HG02970 (cell line): Measurements from ENCODE around the gene OCLN.
"Not testable (repeated sequence)": the region's sequence is repeated elsewhere in the genome, so short reads cannot be mapped to it uniquely, and the experiment has no call there.

Experiments used
- ATAC-seq: cut with Tn5 transposase; IDR thresholded peaks from one replicate; pipeline ENCODE4 v1.9.1; 2021; ENCODE audit warnings: mild to moderate bottlenecking, moderate library complexity, moderate number of reproducible peaks; ENCODE audit not compliant: unreplicated experiment, low FRiP score

The OCLN gene

GRCh38 chr5:69492391-69492922 is at the start of gene OCLN:
Gene OCLN, plus strand, starts transcription at chr5:69492790. Its CDS starts 11,455 bp downstream, at chr5:69504245.
- no peak for ATAC-seq

- no peak for ATAC-seq
These were observed 48.3 kb upstream of the OCLN start for GRCh38 chr5:69444127-69444754.

DNA sequence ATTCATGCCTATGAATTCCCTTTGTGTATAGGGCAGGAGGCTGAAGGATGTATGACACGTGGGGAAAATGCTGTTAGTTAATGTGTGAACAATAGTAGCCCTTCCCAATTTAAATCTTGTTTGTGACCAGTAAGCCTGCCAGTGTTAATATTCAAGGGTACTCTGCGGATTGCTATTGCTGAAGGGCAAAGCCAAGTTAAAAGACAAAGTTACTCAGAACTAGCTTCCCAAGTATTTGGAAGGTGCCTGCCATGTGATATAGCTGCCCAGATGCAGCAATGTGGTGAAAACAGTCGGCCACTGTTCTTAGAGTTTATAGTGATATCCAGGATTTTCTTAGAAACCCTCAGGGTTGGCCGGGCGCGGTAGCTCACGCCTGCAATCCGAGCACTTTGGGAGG is 43.1 kb upstream of the OCLN start:
- ATAC-seq: no peak

DNA sequence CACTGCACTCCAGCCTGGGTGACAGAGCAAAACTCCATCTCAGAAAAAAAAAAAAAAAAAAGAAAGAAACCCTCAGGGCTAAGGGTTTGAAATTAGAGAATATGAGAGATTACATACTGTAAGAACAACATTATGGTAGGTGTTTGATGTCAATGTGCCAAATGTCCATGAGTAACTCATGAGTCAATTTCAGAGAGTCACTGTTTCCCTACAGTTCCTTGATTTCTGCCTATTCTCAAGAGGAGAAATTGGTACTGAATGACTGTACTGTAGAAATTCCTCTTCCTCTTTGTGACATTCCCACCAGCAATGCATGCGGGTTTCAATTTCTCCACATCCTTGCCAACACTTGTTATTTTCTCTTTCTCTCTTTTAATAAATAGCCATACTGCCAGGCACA is 42.5 kb upstream of the OCLN start:
- no peak for ATAC-seq

DNA sequence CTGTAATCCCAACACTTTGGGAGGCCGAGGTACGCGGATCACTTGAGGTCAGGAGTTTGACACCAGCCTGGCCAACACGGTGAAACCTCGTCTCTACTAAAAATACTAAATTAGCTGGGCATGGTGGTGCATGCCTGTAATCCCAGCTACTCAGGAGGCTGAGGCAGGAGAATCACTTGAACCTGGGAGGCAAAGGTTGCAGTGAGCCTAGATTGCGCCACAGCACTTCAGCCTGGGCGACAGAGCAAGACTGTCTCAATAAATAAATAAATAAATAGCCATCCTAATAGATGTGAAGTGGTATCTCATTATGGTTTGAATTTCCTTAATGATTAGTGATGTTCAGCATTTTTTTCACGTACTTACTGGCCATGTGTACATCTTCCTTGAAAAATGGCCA is 42.1 kb upstream of the OCLN start:
- not testable (repeated sequence) for ATAC-seq

GRCh38 chr5:69451941-69452647 is 40.5 kb upstream of the OCLN start:
- no peak for ATAC-seq

GRCh38 chr5:69453487-69453886 is 39.1 kb upstream of the OCLN start:
- ATAC-seq: not testable (repeated sequence)

DNA sequence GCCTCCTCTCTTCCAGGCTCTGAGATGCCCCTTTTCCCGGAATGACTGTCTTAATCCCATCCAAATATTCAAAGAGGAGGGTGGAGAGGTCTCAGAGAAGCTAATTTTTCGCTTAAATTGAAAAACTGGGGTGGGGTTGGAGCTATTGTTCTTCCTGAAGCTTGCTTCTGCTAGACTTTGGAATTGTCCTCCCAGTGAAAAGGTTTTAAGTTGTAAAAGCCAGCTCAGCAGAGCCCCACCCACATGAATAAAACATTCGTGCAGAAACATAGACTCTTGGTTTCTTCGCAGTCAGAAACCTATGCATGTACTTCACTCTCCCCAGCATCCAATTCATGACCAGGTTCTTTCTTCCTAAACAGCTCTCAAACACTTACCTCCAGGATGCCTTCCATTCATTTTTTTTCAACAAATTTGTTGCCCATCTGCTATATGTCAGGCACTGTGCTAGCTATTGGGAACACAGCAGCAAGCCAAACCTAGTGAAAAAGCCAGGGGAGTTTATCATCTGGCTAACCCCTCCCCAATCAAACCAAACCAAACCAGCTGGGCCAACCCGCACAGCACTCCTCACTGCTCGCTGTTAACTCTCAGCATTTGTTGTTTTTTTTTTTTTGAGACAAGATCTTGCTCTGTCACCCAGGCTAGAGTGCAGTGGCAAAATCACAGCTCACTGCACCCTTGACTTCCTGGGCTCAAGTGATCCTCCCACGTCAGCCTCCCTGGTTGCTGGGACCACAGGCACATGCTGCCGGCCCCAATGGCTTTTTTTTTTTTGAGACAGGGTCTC is 37.9 kb upstream of the OCLN start:
- no peak for ATAC-seq

DNA sequence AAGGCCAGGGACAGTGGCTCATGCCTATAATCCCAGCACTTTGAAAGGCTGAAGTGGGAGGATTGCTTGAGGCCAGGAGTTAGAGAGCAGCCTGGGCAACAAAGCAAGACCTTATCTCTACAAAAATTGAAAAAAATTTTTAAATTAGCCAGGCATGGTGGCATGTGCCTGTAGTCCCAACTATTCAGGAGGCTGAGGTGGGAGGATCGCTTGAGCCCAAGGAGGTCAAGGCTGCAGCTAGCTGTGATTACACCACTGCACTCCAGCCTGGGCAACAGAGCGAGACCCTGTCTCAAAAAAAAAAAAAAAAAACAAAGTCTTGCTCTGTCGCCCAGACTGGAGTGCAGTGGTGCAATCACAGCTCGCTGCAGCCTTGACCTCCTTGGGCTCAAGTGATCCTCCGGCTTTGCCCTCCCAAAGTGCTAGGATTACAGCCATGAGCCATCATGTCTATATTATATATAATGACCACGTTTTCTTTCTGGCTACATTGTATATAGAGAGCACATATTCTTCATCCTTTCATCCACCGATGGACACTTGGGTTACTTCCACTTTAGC is 37.1 kb upstream of the OCLN start:
- not testable (repeated sequence) for ATAC-seq

GRCh38 chr5:69462170-69462569 is 30.4 kb upstream of the OCLN start:
- ATAC-seq: no peak

- ATAC-seq: not testable (repeated sequence)
These were observed 26.2 kb upstream of the OCLN start for GRCh38 chr5:69466375-69466774.

DNA sequence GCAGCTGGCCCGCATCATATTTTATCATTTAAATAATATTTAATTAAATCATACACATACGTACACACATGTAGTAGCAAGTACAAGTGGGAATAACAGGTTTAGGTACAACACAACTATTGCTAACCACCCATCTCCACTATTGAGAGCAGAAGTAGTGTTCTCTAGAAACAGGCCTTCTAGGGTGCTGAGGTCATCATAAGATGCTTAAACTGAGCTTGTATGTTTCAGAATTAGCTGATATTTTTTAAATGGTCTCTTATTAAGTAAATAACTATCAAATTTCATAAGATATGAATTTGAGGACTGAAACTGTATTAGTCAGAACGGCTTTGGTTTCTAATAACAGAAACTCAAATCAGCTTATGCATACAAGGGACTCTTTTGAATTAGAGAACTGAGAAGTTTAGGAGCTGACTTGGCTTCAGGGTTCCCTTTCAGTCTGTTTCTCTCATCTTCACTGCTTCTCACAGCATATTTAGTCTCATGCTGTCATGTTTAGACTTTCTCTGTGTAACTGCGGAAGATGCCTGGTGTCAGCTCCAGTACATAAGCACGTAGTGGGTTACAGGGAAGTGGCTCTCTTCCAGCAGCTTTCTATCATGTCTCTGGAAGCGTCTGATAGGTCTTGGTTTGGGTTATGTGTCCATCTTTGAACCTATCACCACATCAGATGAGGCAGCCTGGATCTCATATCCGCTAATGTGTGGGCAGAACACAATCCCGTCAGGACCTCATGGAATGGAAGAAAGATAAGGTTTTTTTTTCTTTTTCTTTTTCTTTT is 25.0 kb upstream of the OCLN start:
- ATAC-seq: peak; percentile 89

GRCh38 chr5:69468631-69469030 is 24.0 kb upstream of the OCLN start:
- no peak for ATAC-seq

DNA sequence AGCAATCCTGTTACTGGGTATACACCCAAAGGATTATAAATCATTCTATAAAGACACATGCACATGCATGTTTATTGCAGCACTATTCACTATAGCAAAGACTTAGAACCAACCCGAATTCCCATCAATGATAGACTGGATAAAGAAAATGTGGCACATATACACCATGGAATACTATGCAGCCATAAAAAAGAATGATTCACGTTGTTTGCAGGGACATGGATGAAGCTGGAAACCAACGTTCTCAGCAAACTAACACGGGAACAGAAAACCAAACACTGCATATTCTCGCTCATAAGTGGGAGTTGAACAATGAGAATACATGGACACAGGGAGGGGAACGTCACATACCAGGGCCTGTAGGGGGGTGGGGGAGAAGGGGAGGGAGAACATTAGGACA is 21.1 kb upstream of the OCLN start:
- not testable (repeated sequence) for ATAC-seq

DNA sequence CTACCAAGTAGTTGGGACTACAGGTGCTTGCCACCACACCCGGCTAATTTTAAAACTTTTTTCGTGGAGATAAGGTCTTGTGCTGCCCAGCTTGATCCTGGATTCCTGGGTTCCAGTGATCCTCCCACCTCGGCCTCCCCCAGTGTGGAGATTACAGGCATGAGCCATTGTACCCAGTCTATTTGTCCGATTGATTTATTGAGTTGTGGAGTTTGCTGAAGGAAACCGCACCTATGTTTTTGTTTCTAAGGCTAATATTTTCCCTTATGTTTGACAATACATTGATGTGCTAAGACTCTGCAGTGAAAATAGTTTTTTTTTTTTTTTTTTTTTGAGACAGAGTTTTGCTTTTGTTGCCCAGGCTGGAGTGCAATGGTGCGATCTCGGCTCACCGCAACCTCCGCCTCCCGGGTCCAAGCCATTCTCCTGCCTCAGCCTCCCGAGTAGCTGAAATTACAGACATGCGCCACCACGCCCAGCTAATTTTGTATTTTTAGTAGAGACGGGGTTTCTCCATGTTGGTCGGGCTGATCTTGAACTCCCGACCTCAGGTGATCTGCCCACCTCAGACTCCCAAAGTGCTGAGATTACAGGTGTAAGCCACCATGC is 20.0 kb upstream of the OCLN start:
- not testable (repeated sequence) for ATAC-seq

DNA sequence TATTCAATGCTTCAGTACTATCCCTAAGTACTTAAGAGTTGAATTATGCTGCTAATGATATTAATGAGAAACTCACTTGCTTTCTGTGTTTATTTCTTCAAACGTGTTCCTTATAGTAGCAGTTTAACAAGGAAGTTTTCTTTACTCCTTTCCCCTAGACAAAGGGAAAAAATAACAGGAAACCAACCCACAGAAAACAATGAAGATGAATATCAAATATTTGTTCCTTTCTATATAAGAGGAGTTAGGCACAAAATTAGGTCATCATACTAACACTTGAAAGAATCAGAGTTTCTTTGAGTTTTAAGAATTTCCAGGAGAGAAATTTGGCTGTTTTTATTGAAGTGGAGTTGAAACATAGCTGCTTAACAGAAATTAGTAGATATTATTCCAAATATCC is 15.4 kb upstream of the OCLN start:
- no peak for ATAC-seq

GRCh38 chr5:69478296-69478695 is 14.3 kb upstream of the OCLN start:
- ATAC-seq: not testable (repeated sequence)

DNA sequence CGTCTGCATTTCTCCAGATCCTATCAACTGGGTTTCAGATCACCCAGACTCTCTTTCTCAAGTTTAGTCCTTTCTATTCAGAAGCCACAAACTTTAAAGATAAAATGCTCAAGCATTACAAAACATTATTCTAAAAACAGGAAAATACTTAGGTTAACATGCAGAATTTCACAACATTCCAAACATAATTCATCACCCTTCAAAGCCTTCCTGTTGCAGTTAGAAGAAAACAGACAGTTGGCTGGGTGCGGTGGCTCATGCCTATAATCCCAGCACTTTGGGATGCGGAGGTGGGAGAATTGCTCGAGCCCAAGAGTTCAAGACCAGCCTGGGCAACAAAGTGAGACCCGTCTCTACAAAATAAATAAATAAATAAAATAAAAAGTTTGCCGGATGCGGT is 7.7 kb upstream of the OCLN start:
- ATAC-seq: no peak

- no peak for ATAC-seq
These were observed 7.1 kb upstream of the OCLN start for GRCh38 chr5:69485471-69485870.

- no peak for ATAC-seq
These were observed 3.3 kb upstream of the OCLN start for GRCh38 chr5:69489246-69489645.
